A673 (cell line): ENCODE results near the gene HOATZ. TPM values are rescaled to one million over a fixed set of nuclear protein-coding genes. Genes with fewer than 3 reads are reported as not detected.
A peak's percentile ranks its signal among the peaks of the same experiment; 100 is the strongest.

Experiments used
- BruUV-seq: library from RNA; stranded (reverse); fragments of 400-500 nt; replicated peaks from 2 replicates; lab custom pipeline; 2021; lab: Mats Ljungman, UMichigan
- CTCF ChIA-PET: fragments of 300-600 bp; sonication (Branson Sonifier 250); formaldehyde crosslinking; loops from one replicate; lab custom pipeline; 2022; ENCODE audit warnings: antibody characterized with exemption; lab: Charles Lee
- POLR2A ChIA-PET: fragments of 300-600 bp; sonication (Branson Sonifier 250); formaldehyde crosslinking; loops from one replicate; lab custom pipeline; 2022; ENCODE audit warnings: antibody characterized with exemption; ENCODE audit not compliant: low non-redundant PET; lab: Charles Lee
- DNase-seq: peaks from one replicate; pipeline ENCODE4 v3.0.0-alpha.2; 2015; ENCODE audit warnings: low spot score
- H3K27ac ChIP-seq: fragments of 200-600 bp; sonication (generic); 2 replicates; pipeline ENCODE4 v1.5.1; 2016; ENCODE audit warnings: mixed run types, low read depth, mild to moderate bottlenecking, mixed read lengths, antibody characterized with exemption, low read length; ENCODE audit not compliant: poor library complexity, severe bottlenecking
- H3K27me3 ChIP-seq: fragments of 200-600 bp; sonication (generic); replicated peaks from 2 replicates; pipeline ENCODE4 v1.6.1; 2017; ENCODE audit warnings: mixed run types, low read depth, mild to moderate bottlenecking, mixed read lengths, antibody characterized with exemption, low read length; ENCODE audit not compliant: insufficient read depth, poor library complexity
- H3K36me3 ChIP-seq: fragments of 200-600 bp; sonication (generic); 2 replicates; pipeline ENCODE4 v1.6.1; 2016; ENCODE audit warnings: mixed run types, mild to moderate bottlenecking, mixed read lengths, antibody characterized with exemption, low read length; ENCODE audit not compliant: insufficient read depth, poor library complexity, severe bottlenecking
- H3K4me1 ChIP-seq: fragments of 200-600 bp; sonication (generic); 2 replicates; pipeline ENCODE4 v1.6.1; 2017; ENCODE audit warnings: mixed run types, mild to moderate bottlenecking, mixed read lengths, antibody characterized with exemption, low read length; ENCODE audit not compliant: insufficient read depth, poor library complexity, severe bottlenecking
- H3K4me3 ChIP-seq: fragments of 200-600 bp; sonication (generic); 2 replicates; pipeline ENCODE4 v1.5.1; 2016; ENCODE audit warnings: low read depth, mixed run types, mild to moderate bottlenecking, mixed read lengths, low read length; ENCODE audit not compliant: poor library complexity, severe bottlenecking
- H3K9me3 ChIP-seq: fragments of 200-600 bp; sonication (generic); 2 replicates; pipeline ENCODE4 v1.6.1; 2016; ENCODE audit warnings: mixed run types, low read depth, mild to moderate bottlenecking, mixed read lengths, antibody characterized with exemption, low read length; ENCODE audit not compliant: poor library complexity, severe bottlenecking
- CTCF ChIP-seq: fragments of 300-800, 200-600 bp; sonication (generic); conservative IDR thresholded peaks from 2 replicates; pipeline ENCODE4 v1.5.1; 2017; ENCODE audit warnings: low read depth, mild to moderate bottlenecking, antibody characterized with exemption, low read length, moderate library complexity, mixed read lengths
- EZH2 ChIP-seq: fragments of 200-600 bp; sonication (generic); IDR thresholded peaks from 2 replicates; pipeline ENCODE4 v1.6.1; 2017; ENCODE audit warnings: borderline replicate concordance, low read depth, mild to moderate bottlenecking, mixed read lengths, antibody characterized with exemption, low read length; ENCODE audit not compliant: poor library complexity, severe bottlenecking
- intact Hi-C: fragments of 100-400 bp; cut with micrococcal nuclease; formaldehyde crosslinking; loops from one replicate; pipeline ENCODE4 v1.10.0; 2022; ENCODE audit not compliant: unreplicated experiment
- total RNA-seq: library from RNA; stranded (reverse); gene quantifications from 2 replicates; pipeline ENCODE4 v1.2.3, GENCODE V29; 2021

Gene HOATZ
- total RNA-seq, 1 experiment from 2014 or later = 0.58 TPM

DNA sequence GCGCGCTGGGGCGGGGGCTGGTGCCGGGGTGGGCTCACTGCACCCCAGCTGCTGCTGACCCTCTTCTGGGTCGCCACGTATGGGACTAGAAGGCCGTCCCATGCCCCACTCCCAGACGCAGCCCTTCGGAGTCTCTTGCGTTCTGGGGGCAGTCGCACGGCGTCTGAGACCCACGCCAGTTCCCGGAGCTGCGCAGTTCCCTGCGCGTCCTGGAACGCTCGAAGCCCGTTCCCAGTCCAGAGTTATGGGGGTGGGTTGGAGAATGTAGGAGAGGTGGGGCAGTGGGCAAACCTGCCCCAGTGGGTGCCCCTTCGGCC is 26.3 kb downstream of the HOATZ start:
- intact Hi-C loops = no loop called here

DNA sequence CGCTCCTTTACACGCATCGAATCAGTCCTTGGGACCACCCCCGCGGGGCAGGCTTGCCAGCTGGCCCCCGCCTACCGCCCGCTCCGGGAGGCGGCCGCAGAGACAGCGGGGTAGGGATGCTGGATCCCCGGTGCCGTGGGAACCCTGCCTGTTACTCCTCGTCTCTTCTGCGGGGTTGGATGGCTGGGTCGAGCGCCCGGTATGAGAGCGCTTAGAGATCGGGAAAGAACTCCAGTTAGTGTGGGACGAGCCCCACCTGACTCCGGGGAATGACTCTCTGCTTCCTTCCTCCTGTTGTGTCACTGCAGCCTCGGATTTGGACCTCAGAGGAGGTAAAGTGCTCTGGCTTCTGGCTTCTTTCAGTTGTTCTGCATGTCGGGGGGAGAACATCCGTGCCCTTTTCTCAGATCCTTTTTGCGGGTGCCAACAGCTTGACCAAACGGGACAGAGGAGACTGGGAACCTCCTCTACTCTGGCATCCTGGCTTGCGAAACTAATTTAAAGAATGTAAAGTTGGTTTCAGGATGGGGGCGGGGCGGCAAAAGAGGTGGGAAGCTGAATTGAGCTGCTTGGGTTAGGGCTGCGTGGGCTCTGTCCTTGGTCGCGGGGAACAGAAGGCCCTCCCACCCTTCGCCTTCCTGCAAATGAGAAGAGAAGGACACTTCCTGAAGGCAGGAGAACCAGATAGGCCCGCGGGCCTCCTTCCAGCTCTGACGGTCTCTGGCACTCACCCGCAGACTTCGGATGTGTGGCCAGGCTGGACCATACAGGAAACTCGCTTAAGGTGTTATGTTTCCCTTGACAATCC is 26.9 kb downstream of the HOATZ start:
- Histone ChIP-seq H3K36me3 (no peaks in the 10 kb centered on the region), H3K27me3 (no peaks in the 10 kb centered on the region), H3K4me1 (peaks cover 16% of the 10 kb centered on the region), H3K27ac (no peak overlapping the region), H3K9me3 (no peaks in the 10 kb centered on the region), H3K4me3 (peak overlapping the region; percentile 63)
- BruUV-seq = no TSS peak
- peak; percentile 44 for DNase-seq
- intact Hi-C loops = no loop called here
- CTCF ChIA-PET = no interaction called here
- no peak for TF ChIP-seq CTCF
- no peak for TF ChIP-seq EZH2
- POLR2A ChIA-PET = no interaction called here

More for the DNA sequence above, 26.3 kb downstream of the HOATZ start:
- H3K36me3 ChIP-seq = no peaks in the 10 kb centered on the region
- no peaks in the 10 kb centered on the region for H3K27me3 ChIP-seq
- H3K27ac ChIP-seq = no peak overlapping the region
- peak; percentile 55 for DNase-seq
- no TSS peak for BruUV-seq
- peak overlapping the region; percentile 63 for H3K4me3 ChIP-seq
- TF ChIP-seq EZH2 = no peak
- no peak for TF ChIP-seq CTCF
- no peaks in the 10 kb centered on the region for H3K9me3 ChIP-seq
- H3K4me1 ChIP-seq = peaks cover 16% of the 10 kb centered on the region
- POLR2A ChIA-PET = no interaction called here
- CTCF ChIA-PET = interaction anchor here (0.6 kb wide), 1 partner anchor 740 kb away, joined by 12 read pairs; no protein-coding TSS in a partner anchor

DNA sequence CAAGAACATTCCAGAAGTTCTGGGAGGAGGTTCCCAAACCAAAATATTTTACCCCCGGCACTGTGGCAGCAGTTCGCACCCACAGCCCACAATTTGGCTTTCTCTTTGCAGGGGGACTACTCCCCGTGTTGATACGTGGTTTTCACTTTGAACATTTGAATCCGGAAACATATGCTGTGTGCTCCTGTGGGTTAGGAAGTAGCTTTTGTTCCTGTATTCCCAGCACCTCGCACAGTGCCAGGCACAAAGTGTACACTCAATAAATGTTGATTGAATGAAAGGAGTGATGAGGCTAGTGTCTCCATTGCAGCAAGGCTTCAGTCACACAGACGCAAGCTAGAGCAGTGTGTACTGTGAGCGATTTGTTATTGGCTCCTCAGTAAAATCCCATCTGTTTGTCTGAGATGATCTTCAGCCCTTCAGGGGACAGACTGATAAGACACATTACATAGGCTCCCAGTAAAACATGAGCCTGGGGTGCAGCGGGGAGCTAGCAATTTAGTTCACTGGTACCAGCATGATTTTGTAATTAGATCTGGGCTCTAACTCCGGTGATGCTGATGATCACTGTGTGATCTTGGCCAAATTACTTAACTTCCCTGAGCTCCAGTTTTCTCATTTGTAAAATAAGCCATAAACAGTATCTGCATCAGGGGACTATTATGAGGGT is 28.2 kb downstream of the HOATZ start:
- ChIA-PET CTCF (no interaction called here), POLR2A (no interaction called here)
- Histone ChIP-seq H3K4me1 (peaks cover 16% of the 10 kb centered on the region), H3K9me3 (no peaks in the 10 kb centered on the region), H3K27me3 (no peaks in the 10 kb centered on the region), H3K4me3 (no peak overlapping the region), H3K36me3 (no peaks in the 10 kb centered on the region), H3K27ac (no peak overlapping the region)
- TSS peak; percentile 36 for BruUV-seq
- intact Hi-C loops = no loop called here
- no peak for DNase-seq
- TF ChIP-seq CTCF = no peak
- no peak for TF ChIP-seq EZH2
